IPS-20b (cell line): Measurements from ENCODE around the gene SEMA3F.

ENCODE experiments used
- H3K27ac ChIP-seq: one replicate; pipeline ENCODE4 v1.5.1; 2013; ENCODE audit warnings: low read length
- H3K27me3 ChIP-seq: 2 replicates; pipeline ENCODE4 v1.6.1; 2013; ENCODE audit warnings: mild to moderate bottlenecking, low read length, inconsistent platforms; ENCODE audit not compliant: insufficient read depth
- H3K36me3 ChIP-seq: 2 replicates; pipeline ENCODE4 v1.6.1; 2013; ENCODE audit warnings: low read depth, mild to moderate bottlenecking, inconsistent platforms, low read length, moderate library complexity; ENCODE audit not compliant: insufficient read depth
- H3K4me1 ChIP-seq: 2 replicates; pipeline ENCODE4 v1.6.1; 2013; ENCODE audit warnings: mild to moderate bottlenecking, control low read depth, inconsistent platforms, low read length, moderate library complexity; ENCODE audit not compliant: insufficient read depth
- H3K4me3 ChIP-seq: 2 replicates; pipeline ENCODE4 v1.5.1; 2013; ENCODE audit warnings: mild to moderate bottlenecking, low read length, inconsistent platforms
- H3K9ac ChIP-seq: 2 replicates; pipeline ENCODE4 v1.6.1; 2013; ENCODE audit warnings: low read depth, mild to moderate bottlenecking, inconsistent platforms, low read length, moderate library complexity
- H3K9me3 ChIP-seq: 2 replicates; pipeline ENCODE4 v1.6.1; 2013; ENCODE audit warnings: mild to moderate bottlenecking, low read depth, low read length, inconsistent platforms; ENCODE audit not compliant: insufficient read depth

The SEMA3F gene

DNA sequence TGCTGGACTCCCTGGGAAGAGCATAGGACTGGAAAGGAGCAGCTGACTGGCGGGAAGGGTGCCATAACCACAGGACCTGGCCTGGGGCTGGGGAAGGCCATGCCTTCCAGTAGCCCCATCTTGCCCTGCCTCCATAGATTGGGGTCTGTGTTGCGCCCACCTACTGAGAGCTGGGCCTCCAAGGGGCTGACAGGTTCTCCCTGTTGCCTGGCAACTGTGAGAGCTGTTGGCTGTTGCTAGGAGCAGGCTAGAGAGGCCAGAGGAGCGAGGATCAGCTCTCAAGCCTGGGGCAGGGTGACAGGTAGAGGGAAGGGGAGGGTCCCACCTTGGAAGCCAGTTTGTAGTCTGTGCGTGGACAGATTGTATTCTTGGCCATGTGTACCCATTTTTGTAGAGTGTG lies 78.1 kb downstream of the SEMA3F start:
- Histone ChIP-seq H3K27ac (no peak overlapping the region), H3K36me3 (no peaks in the 10 kb centered on the region), H3K9ac (no peak overlapping the region), H3K9me3 (no peaks in the 10 kb centered on the region), H3K4me1 (peaks cover 11% of the 10 kb centered on the region), H3K27me3 (no peaks in the 10 kb centered on the region), H3K4me3 (no peak overlapping the region)

DNA sequence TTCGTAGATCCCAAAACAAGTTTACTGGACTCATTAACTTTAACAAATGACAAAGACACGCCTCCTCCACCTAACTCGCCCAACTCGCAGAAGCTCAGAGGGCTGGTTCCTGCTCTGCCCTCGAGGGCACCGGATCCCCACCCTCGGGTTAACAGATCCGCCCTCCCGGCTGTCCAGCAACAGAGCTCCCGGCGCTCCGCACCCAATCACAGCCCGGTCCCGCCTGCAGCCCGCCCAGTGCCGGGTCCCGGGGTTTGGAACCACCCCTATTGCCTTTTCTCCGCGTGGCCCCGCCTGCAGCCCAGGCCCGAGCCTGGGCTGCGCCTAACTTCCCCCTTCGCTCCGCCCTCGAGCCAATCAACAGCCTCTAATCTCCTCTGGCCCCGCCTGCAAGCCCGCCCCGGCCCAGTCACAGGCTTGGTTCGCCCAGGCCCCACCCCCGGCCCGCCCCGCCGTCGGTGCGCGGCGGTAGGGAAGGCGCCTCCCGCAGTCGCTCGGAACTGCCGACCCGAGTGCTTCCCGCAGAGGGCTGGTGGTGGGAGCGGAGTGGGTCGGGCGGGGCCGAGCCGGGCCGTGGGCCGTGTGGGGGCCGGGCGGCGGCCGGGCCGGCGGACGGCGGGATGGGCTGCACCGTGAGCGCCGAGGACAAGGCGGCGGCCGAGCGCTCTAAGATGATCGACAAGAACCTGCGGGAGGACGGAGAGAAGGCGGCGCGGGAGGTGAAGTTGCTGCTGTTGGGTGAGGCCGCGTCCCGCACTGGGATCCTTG lies 80.8 kb downstream of the SEMA3F start, which contains the start of gene GNAI2:
GNAI2 (plus strand) TSS at position 489 of the 768 bp plus-strand sequence; CDS start at position 621, 132 bp downstream.
- Histone ChIP-seq H3K9me3 (no peaks in the 10 kb centered on the region), H3K4me1 (peaks cover 26% of the 10 kb centered on the region; the same call in 1 of the 2 replicates), H3K4me3 (peak within 1 kb of the TSS; percentile 82), H3K36me3 (peaks cover 5% of the 10 kb centered on the region; the same call in 1 of the 2 replicates), H3K27me3 (no peaks in the 10 kb centered on the region), H3K27ac (peak within 1 kb of the TSS; percentile 42), H3K9ac (peak within 1 kb of the TSS; percentile 83)

DNA sequence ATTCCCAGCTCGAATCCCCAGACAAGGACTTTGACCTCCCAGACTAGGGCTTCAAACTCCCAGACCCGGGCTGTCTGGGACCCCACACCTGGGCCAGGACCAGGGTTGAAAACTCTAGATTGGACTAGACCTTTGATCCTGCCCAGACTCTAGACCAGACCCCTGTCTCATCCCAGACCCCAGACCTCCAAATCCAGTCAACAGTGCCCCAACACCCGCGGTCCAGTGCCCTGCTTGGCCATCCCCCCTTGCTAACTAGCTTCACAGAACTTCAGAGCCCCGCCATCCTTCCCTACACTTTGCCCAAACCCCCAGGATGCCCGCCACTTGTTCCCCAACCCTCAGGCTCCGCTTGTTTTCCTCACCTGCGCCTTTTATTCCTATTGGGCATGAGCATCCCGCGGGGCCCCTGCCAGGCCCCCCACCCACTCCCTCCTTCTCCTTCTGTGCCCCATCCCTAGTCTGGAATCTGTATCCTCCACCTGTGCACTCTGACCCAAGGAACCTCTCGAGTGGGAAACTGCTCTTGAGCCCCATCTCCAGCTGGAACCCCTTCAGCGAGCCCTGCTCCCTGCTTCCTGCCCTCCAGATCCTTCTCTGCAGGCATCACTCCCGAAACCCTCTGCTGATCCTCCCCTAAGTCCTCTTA lies 81.5 kb downstream of the SEMA3F start:
- Histone ChIP-seq H3K4me3 (peak overlapping the region; percentile 82), H3K9me3 (no peaks in the 10 kb centered on the region), H3K9ac (peak overlapping the region; percentile 83), H3K4me1 (peaks cover 31% of the 10 kb centered on the region), H3K27ac (peak overlapping the region; percentile 42), H3K27me3 (no peaks in the 10 kb centered on the region), H3K36me3 (peaks cover 5% of the 10 kb centered on the region; the same call in 1 of the 2 replicates)

- Histone ChIP-seq H3K9ac (peak overlapping the region; percentile 83), H3K4me3 (peak overlapping the region; percentile 82), H3K4me1 (peaks cover 37% of the 10 kb centered on the region), H3K27me3 (no peaks in the 10 kb centered on the region), H3K9me3 (no peaks in the 10 kb centered on the region), H3K27ac (peak overlapping the region; percentile 42), H3K36me3 (peaks cover 5% of the 10 kb centered on the region; the same call in 1 of the 2 replicates)
These were observed 82.1 kb downstream of the SEMA3F start for GRCh38 chr3:50237133-50237651.

DNA sequence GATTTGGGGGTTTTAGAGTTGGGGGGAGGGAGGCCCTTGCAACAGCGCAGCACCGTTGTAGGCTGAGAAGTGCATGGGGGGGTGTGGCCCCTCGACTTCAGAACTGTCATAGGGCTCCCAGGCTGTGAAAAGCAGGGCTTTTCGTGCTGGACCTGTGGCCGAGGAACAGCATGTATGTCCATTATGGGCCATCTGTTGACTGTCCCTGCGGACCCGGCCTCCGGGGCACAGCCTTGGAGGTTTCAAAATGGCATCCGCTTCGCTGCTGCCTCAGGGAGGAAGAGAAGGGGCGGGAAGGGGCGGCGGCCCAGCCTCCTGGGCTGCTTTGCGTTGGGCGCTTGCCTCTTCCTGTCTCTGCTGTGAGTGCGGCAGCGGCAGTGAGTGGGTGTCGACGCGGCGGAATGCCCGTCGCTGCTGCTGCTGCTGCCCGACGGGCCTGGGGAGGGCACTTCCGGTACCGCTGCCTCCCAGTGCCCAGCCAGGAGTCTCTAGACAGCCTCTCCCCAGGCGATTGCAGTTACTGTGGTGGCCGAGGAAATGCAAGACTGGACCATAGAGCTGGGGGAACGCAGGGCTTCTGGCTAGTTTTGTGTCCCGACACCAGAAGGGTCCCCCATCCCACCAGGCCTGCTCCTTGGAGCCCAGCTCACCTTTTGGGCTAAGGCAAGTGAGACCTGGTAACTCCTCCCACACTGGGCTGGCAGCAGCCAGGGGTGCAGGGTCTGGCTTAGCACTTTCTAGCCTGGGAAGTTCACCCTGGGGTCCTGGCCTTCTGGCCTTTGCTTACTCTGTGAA lies 82.8 kb downstream of the SEMA3F start:
- Histone ChIP-seq H3K9me3 (no peaks in the 10 kb centered on the region), H3K4me3 (peak overlapping the region; percentile 82), H3K4me1 (peaks cover 43% of the 10 kb centered on the region), H3K36me3 (peaks cover 5% of the 10 kb centered on the region; the same call in 1 of the 2 replicates), H3K27ac (peak overlapping the region; percentile 42), H3K27me3 (no peaks in the 10 kb centered on the region), H3K9ac (peak overlapping the region; percentile 83; the same call in 1 of the 2 replicates)

DNA sequence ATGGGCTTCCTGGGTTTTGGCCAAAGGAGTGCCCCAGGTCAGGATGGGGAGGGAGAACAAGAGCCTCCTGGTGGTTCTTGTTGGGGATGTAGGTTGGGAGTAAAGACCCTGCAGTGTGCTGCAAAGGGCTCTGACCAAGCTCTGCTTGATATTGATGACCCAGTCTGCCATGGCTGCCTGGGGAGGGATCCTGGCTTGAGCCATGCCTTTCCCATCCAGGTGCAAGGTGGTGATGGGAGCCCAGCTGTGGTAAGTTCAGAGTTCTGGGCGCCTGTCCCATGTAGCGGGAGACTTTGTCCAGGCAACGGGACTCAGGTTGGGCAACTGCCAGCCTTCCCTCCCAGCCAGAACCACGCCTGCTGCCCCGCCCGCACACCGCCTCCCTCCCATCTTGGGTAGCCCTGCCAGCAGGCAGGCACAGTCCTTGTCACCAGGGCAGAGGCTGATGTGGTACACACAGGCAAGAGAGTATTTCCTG lies 83.5 kb downstream of the SEMA3F start:
- H3K9ac ChIP-seq, result peak overlapping the region; percentile 83; the same call in 1 of the 2 replicates
- H3K27me3 ChIP-seq, result no peaks in the 10 kb centered on the region
- no peaks in the 10 kb centered on the region for H3K9me3 ChIP-seq
- peaks cover 49% of the 10 kb centered on the region for H3K4me1 ChIP-seq
- peak overlapping the region; percentile 82 for H3K4me3 ChIP-seq
- H3K27ac ChIP-seq, result no peak overlapping the region
- peaks cover 5% of the 10 kb centered on the region; the same call in 1 of the 2 replicates for H3K36me3 ChIP-seq
